ENCODE data around the gene KCTD21. TPM values are rescaled to one million over a fixed set of nuclear protein-coding genes. Genes with fewer than 3 reads are reported as not detected.

KCTD21 gene
- total RNA-seq, 1 donor from 2014 or later: 5.2 TPM

DNA sequence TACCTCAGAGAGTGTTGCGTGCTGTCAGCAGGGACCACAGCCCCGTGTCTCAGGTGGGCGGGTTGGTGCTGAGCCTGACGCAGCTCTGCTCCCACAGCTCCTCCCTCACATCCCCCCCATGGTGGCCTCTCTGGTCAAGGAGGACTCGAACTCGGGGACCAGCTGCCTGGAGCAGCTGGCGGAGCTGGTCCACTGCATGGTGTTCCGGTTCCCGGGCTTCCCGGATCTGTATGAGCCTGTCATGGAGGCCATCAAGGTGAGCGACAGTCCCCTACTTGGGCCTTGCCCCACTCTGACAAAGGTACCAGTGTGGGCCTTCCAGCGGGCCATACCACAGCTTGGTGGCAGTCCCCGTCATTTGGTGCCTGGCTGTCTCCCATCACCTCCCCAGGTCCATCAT lies 12.1 kb upstream of the KCTD21 start:
- Mint-ChIP-seq H3K9me3 (no peaks in the 10 kb centered on the region), H3K4me3 (no peak overlapping the region), H3K27me3 (ENCODE audit: low read depth) (no peaks in the 10 kb centered on the region), H3K27ac (no peak overlapping the region), H3K36me3 (peaks cover 11% of the 10 kb centered on the region), H3K4me1 (no peaks in the 10 kb centered on the region)
- TF ChIP-seq, protein P1, sequence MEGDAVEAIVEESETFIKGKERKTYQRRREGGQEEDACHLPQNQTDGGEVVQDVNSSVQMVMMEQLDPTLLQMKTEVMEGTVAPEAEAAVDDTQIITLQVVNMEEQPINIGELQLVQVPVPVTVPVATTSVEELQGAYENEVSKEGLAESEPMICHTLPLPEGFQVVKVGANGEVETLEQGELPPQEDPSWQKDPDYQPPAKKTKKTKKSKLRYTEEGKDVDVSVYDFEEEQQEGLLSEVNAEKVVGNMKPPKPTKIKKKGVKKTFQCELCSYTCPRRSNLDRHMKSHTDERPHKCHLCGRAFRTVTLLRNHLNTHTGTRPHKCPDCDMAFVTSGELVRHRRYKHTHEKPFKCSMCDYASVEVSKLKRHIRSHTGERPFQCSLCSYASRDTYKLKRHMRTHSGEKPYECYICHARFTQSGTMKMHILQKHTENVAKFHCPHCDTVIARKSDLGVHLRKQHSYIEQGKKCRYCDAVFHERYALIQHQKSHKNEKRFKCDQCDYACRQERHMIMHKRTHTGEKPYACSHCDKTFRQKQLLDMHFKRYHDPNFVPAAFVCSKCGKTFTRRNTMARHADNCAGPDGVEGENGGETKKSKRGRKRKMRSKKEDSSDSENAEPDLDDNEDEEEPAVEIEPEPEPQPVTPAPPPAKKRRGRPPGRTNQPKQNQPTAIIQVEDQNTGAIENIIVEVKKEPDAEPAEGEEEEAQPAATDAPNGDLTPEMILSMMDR (IDR thresholded peaks at IDR 0.05; ENCODE audit: unreplicated experiment): no peak
- DNase-seq (ENCODE audit: low spot score in 2 of 2, unreplicated experiment in 2 of 2): no peak

- Mint-ChIP-seq H3K36me3 (peaks cover 11% of the 10 kb centered on the region), H3K4me3 (no peak overlapping the region), H3K27ac (no peak overlapping the region), H3K9me3 (no peaks in the 10 kb centered on the region), H3K27me3 (ENCODE audit: low read depth) (no peaks in the 10 kb centered on the region), H3K4me1 (peaks cover 4% of the 10 kb centered on the region)
- no peak for DNase-seq (ENCODE audit: low spot score in 2 of 2, unreplicated experiment in 2 of 2)
- TF ChIP-seq, protein P1 (IDR thresholded peaks at IDR 0.05; ENCODE audit: unreplicated experiment): no peak
Observed at GRCh38 chr11:78200061-78200460, 11.6 kb upstream of the KCTD21 start.

GRCh38 chr11:78199653-78200015 lies 11.2 kb upstream of the KCTD21 start:
- H3K27me3 Mint-ChIP-seq (ENCODE audit: low read depth): no peaks in the 10 kb centered on the region
- peaks cover 8% of the 10 kb centered on the region for H3K4me1 Mint-ChIP-seq
- no peak overlapping the region for H3K27ac Mint-ChIP-seq
- no peak overlapping the region for H3K4me3 Mint-ChIP-seq
- H3K9me3 Mint-ChIP-seq: no peaks in the 10 kb centered on the region
- DNase-seq (ENCODE audit: low spot score in 2 of 2, unreplicated experiment in 2 of 2): no peak
- TF ChIP-seq, protein P1 (IDR thresholded peaks at IDR 0.05; ENCODE audit: unreplicated experiment): no peak
- peaks cover 11% of the 10 kb centered on the region for H3K36me3 Mint-ChIP-seq

- TF ChIP-seq, protein P1 (IDR thresholded peaks at IDR 0.05; ENCODE audit: unreplicated experiment): no peak
- no peak overlapping the region for H3K27ac Mint-ChIP-seq
- DNase-seq (ENCODE audit: low spot score in 2 of 2, unreplicated experiment in 2 of 2): no peak
- no peak overlapping the region for H3K4me3 Mint-ChIP-seq
- peaks cover 11% of the 10 kb centered on the region for H3K36me3 Mint-ChIP-seq
- peaks cover 11% of the 10 kb centered on the region for H3K4me1 Mint-ChIP-seq
- H3K9me3 Mint-ChIP-seq: no peaks in the 10 kb centered on the region
- no peaks in the 10 kb centered on the region for H3K27me3 Mint-ChIP-seq (ENCODE audit: low read depth)
Observed at GRCh38 chr11:78199015-78199652, 10.7 kb upstream of the KCTD21 start.

GRCh38 chr11:78197816-78198215 lies 9.4 kb upstream of the KCTD21 start:
- H3K36me3 Mint-ChIP-seq: peaks cover 7% of the 10 kb centered on the region
- no peaks in the 10 kb centered on the region for H3K9me3 Mint-ChIP-seq
- no peak overlapping the region for H3K4me3 Mint-ChIP-seq
- no peak overlapping the region for H3K27ac Mint-ChIP-seq
- TF ChIP-seq, protein P1 (IDR thresholded peaks at IDR 0.05; ENCODE audit: unreplicated experiment): no peak
- H3K27me3 Mint-ChIP-seq (ENCODE audit: low read depth): no peaks in the 10 kb centered on the region
- peaks cover 11% of the 10 kb centered on the region for H3K4me1 Mint-ChIP-seq
- DNase-seq (ENCODE audit: low spot score in 2 of 2, unreplicated experiment in 2 of 2): no peak

All from mesothelial cell of epicardium (in vitro differentiated cells).